ENCODE results near the gene PDGFD. TPM values are rescaled to one million over a fixed set of nuclear protein-coding genes. Genes with fewer than 3 reads are reported as not detected.

Gene PDGFD
- total and polyA plus RNA-seq, 12 donors = 6.0 to 17.5 (median 10.7) TPM

- no peak for ATAC-seq
Measured at GRCh38 chr11:103883856-103884255, 280.1 kb downstream of the PDGFD start.

GRCh38 chr11:103883291-103883690 lies 280.7 kb downstream of the PDGFD start:
- WGBS, 2 donors = 94 to 96% methylated on average over 2 of the region's 2 CpGs
- ATAC-seq = no peak
- TF ChIP-seq CTCF (IDR thresholded peaks at IDR 0.05) = no peak
- intact Hi-C loops (cut with DNase I) = loop anchor here in 1 of 10 donors (5.0 kb wide), 1 partner anchor 1344 kb away; no protein-coding TSS in a partner anchor
- Histone ChIP-seq H3K4me1 (peaks cover 0 to 13% (median 0%) of the 10 kb centered on the region in 9 donors), H3K36me3 (no peaks in the 10 kb centered on the region), H3K27ac (no peak overlapping the region), H3K4me3 (no peak overlapping the region), H3K9me3 (no peaks in the 10 kb centered on the region), H3K27me3 (no peaks in the 10 kb centered on the region)
- DNase-seq = no peak

More at GRCh38 chr11:103883856-103884255, 280.1 kb downstream of the PDGFD start:
- DNase-seq = no peak
- no peak for TF ChIP-seq CTCF (IDR thresholded peaks at IDR 0.05)
- intact Hi-C loops (cut with DNase I) = loop anchor here in 1 of 10 donors (5.0 kb wide), 1 partner anchor 1343 kb away; no protein-coding TSS in a partner anchor
- WGBS, 2 donors = 40 to 57% methylated on average over 1 of the region's 1 CpG
- no peak overlapping the region for H3K4me3 ChIP-seq
- H3K4me1 ChIP-seq = peaks cover 0 to 13% (median 0%) of the 10 kb centered on the region in 9 donors
- H3K36me3 ChIP-seq = no peaks in the 10 kb centered on the region
- no peaks in the 10 kb centered on the region for H3K27me3 ChIP-seq
- H3K27ac ChIP-seq = no peak overlapping the region
- no peaks in the 10 kb centered on the region for H3K9me3 ChIP-seq

- Histone ChIP-seq H3K4me1 (peaks cover 0 to 7% (median 0%) of the 10 kb centered on the region in 9 donors), H3K27me3 (no peaks in the 10 kb centered on the region), H3K9me3 (no peaks in the 10 kb centered on the region), H3K27ac (peak overlapping the region in 4 of 10 donors; percentile 8 to 61 (median 24)), H3K36me3 (no peaks in the 10 kb centered on the region), H3K4me3 (no peak overlapping the region)
- WGBS, 2 donors = 45 to 55% methylated on average over 1 of the region's 1 CpG
- intact Hi-C loops (cut with DNase I) = loop anchor here in 1 of 10 donors (5.0 kb wide), 1 partner anchor 1346 kb away; no protein-coding TSS in a partner anchor
- TF ChIP-seq CTCF (IDR thresholded peaks at IDR 0.05) = no peak
- no peak for DNase-seq
- ATAC-seq = peak in 3 of 8 donors; percentile 33 to 74 (median 70)
Measured at GRCh38 chr11:103881584-103881983, 282.4 kb downstream of the PDGFD start.

GRCh38 chr11:103880968-103881367 lies 283.0 kb downstream of the PDGFD start:
- no peak for TF ChIP-seq CTCF (IDR thresholded peaks at IDR 0.05)
- peaks cover 0 to 7% (median 0%) of the 10 kb centered on the region in 9 donors for H3K4me1 ChIP-seq
- ATAC-seq (no peak), DNase-seq (no peak)
- no peaks in the 10 kb centered on the region for H3K36me3 ChIP-seq
- no peaks in the 10 kb centered on the region for H3K9me3 ChIP-seq
- no peak overlapping the region for H3K4me3 ChIP-seq
- intact Hi-C loops (cut with DNase I) = loop anchor here in 1 of 10 donors (5.0 kb wide), 1 partner anchor 1346 kb away; no protein-coding TSS in a partner anchor
- 91 to 94% methylated on average over 4 of the region's 4 CpGs for WGBS, 2 donors
- peak overlapping the region in 3 of 10 donors; percentile 8 to 54 (median 11) for H3K27ac ChIP-seq
- H3K27me3 ChIP-seq = no peaks in the 10 kb centered on the region

Measured in heart right ventricle (tissue), 16 donors.